Neutrophil (primary cell): ENCODE data around the gene EEF1G.
A peak's percentile ranks its signal among the peaks of the same experiment; 100 is the strongest.
"Not testable (repeated sequence)": the region's sequence is repeated elsewhere in the genome, so short reads cannot be mapped to it uniquely, and the experiment has no call there.

ENCODE experiments used
- H3K27ac ChIP-seq: fragments of 200-600 bp; sonication (generic); 2 replicates; pipeline ENCODE4 v1.5.1; 2016; ENCODE audit warnings: mild to moderate bottlenecking, moderate library complexity
- H3K27me3 ChIP-seq: fragments of 200-600 bp; sonication (generic); 2 replicates; pipeline ENCODE4 v1.6.0; 2016; ENCODE audit warnings: mild to moderate bottlenecking
- H3K36me3 ChIP-seq: fragments of 200-600 bp; sonication (generic); 2 replicates; pipeline ENCODE4 v1.5.1; 2017
- H3K4me1 ChIP-seq, 2 experiments: fragments of 200-600 bp in 1 of 2; sonication (generic) in 1 of 2; 1 replicate in 1 of 2; 2 replicates in 1 of 2; pipeline versions ENCODE4 v1.5.1 to v1.6.1; 2013 to 2016; ENCODE audit warnings: low read depth in 1 of 2, low read length in 1 of 2, mild to moderate bottlenecking in 1 of 2, moderate library complexity in 1 of 2; ENCODE audit not compliant: control insufficient read depth in 1 of 2, insufficient read depth in 1 of 2
- H3K4me3 ChIP-seq, 2 experiments: fragments of 200-600 bp in 1 of 2; sonication (generic) in 1 of 2; 1 replicate in 1 of 2; 2 replicates in 1 of 2; pipeline ENCODE4 v1.5.1; 2013 to 2016; ENCODE audit warnings: low read depth in 1 of 2, low read length in 1 of 2, mild to moderate bottlenecking in 1 of 2, moderate library complexity in 1 of 2
- H3K9me3 ChIP-seq: fragments of 200-600 bp; sonication (generic); 2 replicates; pipeline ENCODE4 v1.5.1; 2016
- TF ChIP-seq, protein P1 (sequence below): fragments of 200-600 bp; sonication (generic); IDR thresholded peaks from 2 replicates; pipeline ENCODE4 v1.5.1; 2016; ENCODE audit warnings: antibody characterized with exemption

EEF1G gene

DNA sequence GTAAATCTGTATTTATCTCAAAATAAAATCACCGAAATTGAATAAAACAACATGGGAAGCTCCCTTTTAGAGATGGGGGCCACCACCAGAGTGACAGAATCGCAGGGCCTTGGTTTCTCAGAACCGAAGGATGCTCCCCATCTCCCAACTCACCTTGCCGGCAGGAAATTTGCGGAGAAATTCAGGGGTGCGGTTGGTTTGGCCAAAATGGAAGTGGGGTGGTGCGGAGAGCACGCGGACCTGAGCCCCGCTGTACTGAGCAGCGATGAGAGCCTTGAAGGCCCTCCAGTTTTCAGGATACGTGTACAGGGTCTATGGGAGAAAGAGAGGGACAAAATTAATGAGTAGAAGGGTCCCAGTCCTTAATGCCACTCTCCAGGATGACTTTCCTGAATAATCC lies 1.3 kb downstream of the EEF1G start:
- TF ChIP-seq, protein P1, sequence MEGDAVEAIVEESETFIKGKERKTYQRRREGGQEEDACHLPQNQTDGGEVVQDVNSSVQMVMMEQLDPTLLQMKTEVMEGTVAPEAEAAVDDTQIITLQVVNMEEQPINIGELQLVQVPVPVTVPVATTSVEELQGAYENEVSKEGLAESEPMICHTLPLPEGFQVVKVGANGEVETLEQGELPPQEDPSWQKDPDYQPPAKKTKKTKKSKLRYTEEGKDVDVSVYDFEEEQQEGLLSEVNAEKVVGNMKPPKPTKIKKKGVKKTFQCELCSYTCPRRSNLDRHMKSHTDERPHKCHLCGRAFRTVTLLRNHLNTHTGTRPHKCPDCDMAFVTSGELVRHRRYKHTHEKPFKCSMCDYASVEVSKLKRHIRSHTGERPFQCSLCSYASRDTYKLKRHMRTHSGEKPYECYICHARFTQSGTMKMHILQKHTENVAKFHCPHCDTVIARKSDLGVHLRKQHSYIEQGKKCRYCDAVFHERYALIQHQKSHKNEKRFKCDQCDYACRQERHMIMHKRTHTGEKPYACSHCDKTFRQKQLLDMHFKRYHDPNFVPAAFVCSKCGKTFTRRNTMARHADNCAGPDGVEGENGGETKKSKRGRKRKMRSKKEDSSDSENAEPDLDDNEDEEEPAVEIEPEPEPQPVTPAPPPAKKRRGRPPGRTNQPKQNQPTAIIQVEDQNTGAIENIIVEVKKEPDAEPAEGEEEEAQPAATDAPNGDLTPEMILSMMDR = no peak
- H3K4me1 ChIP-seq = peaks cover 34 to 35% of the 10 kb centered on the region in 2 experiments
- H3K27ac ChIP-seq = no peak overlapping the region
- H3K9me3 ChIP-seq = no peaks in the 10 kb centered on the region
- peaks cover 47% of the 10 kb centered on the region for H3K36me3 ChIP-seq
- no peaks in the 10 kb centered on the region for H3K27me3 ChIP-seq
- peak overlapping the region in 1 of 2 experiments; percentile 98 for H3K4me3 ChIP-seq

DNA sequence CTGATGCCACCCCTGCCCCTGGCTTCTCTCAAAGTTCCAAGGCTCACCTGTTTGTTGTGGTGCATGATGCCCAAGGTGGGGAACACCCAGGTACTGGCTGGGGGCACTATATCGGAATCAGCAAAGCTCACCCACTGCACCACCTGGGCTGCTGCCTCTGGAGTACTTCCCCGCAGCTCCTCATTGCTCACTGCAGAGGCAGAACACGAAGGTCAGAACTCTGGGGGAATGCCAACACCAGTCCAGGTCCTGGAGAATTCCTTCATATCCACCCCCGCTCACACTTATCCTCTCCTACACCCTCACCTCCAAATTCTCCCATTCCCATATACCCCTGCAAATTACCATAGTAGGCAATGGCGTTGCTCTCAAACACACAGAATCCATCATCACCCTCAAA lies 2.2 kb downstream of the EEF1G start:
- H3K36me3 ChIP-seq = peaks cover 50% of the 10 kb centered on the region
- peaks cover 25 to 26% of the 10 kb centered on the region in 2 experiments for H3K4me1 ChIP-seq
- not testable (repeated sequence) for H3K27ac ChIP-seq, H3K9me3 ChIP-seq, H3K4me3 ChIP-seq, H3K27me3 ChIP-seq

DNA sequence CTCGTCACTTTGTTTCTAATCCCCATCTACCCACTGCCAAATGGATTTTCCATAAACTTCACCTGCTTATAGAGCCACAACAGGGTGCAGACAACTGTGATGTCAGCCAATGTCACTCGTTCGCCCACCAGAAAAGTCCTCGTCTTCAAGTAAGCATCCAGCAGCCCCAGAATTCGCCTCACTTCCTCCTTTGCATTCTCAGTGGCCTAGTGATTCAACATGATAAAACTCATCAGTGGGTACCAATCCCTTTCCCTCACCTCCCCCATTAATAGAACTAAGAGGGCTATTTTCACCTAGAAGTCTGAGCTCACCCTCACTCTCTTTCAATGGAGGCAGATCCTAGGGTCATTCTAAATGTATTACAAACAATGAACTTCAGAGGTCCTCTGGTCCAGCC lies 2.8 kb downstream of the EEF1G start:
- not testable (repeated sequence) for H3K9me3 ChIP-seq, H3K27me3 ChIP-seq, H3K4me3 ChIP-seq, H3K27ac ChIP-seq
- Histone ChIP-seq H3K36me3 (peaks cover 53% of the 10 kb centered on the region), H3K4me1 (peaks cover 24% of the 10 kb centered on the region in 2 experiments)

DNA sequence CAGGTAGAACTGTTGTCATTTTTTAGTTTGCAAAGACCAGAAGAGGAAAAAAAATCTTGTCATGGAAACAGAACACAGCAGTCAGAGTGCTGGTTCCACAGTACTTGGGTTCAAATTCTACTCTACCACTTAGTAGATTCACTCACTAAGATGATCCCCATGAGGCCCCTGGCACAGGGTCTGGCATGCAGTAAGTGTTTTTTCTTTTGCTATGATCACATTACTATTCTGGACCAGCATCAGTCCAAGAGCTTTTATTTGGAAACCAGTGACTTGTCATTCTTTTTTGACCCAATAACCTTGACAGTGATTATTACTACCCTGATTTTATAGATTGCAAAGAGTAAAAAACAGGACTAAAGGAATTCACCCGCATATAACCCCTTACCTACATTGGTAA lies 4.1 kb downstream of the EEF1G start:
- no peaks in the 10 kb centered on the region for H3K27me3 ChIP-seq
- H3K36me3 ChIP-seq = peaks cover 66% of the 10 kb centered on the region
- no peaks in the 10 kb centered on the region for H3K9me3 ChIP-seq
- TF ChIP-seq, protein P1 = no peak
- no peak overlapping the region for H3K4me3 ChIP-seq
- H3K27ac ChIP-seq = no peak overlapping the region
- H3K4me1 ChIP-seq = peaks cover 16 to 18% of the 10 kb centered on the region in 2 experiments

DNA sequence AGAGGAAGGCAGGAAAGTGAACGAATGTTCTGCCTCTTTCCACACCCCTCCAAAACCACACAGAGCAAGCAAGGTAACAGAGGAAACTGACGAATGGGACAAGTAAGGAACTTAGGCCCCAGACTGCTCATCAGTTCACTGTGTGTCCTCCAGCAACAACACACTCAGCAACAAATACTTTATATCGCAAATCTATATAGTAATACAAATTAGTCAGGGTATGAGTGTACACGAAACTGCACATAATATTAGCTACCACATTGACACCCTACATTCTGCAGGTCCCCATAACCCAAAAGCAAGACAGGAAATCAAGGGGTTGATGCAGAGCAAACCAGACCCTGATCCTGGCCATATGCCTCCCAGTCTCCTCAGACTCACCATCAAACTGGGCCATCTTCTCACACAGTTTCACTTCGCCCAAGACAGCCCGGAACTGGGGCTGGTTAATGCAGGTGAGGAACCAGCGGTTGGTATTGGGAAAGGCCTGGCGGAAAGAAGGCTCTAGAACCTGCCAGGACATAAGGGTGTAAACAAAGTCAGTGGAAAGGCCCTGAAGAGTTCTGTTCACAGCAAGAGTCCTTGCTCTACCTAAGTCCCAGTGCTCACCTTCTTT lies 6.6 kb downstream of the EEF1G start:
- no peak overlapping the region for H3K27ac ChIP-seq
- H3K27me3 ChIP-seq = no peaks in the 10 kb centered on the region
- H3K9me3 ChIP-seq = no peaks in the 10 kb centered on the region

DNA sequence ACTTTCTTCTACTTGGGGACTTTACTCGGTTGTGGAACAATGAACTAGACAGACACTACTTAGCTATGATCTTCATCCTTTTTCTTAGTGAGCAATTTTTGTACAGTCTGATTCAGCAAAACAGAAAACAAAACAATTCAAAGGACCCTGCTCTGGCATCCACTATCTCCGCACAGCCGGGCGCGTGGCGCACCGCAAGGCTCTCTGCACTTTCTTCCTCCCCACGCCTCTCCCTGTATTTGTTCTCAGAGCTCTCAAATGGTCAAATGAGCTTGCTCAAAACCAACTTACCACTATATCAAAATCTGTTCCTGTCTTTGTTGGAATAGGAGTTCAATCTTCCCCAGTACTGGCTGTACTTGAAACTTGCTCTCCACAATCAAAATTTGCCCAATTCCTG lies 7.4 kb downstream of the EEF1G start:
- Histone ChIP-seq H3K27me3 (no peaks in the 10 kb centered on the region), H3K27ac (no peak overlapping the region), H3K9me3 (no peaks in the 10 kb centered on the region), H3K4me1 (no peaks in the 10 kb centered on the region), H3K36me3 (peaks cover 82% of the 10 kb centered on the region), H3K4me3 (no peak overlapping the region)
- TF ChIP-seq, protein P1 = no peak

More for the DNA sequence above, 6.6 kb downstream of the EEF1G start:
- H3K36me3 ChIP-seq = peaks cover 85% of the 10 kb centered on the region
- H3K4me1 ChIP-seq = no peaks in the 10 kb centered on the region
- H3K4me3 ChIP-seq = no peak overlapping the region
- TF ChIP-seq, protein P1 = no peak
